Trophoblast cell (in vitro differentiated cells and primary cell): ENCODE measurements around the gene UBA7.
"Not testable (repeated sequence)": the region's sequence is repeated elsewhere in the genome, so short reads cannot be mapped to it uniquely, and the experiment has no call there.

Experiments used
- DNase-seq, 2 donors: peaks; one replicate each; pipeline ENCODE4 v3.0.0-alpha.2; 2016
- H2AFZ ChIP-seq: 2 replicates; pipeline ENCODE4 v1.6.1; 2013; ENCODE audit warnings: low read length, moderate library complexity, mild to moderate bottlenecking; ENCODE audit not compliant: insufficient read depth, poor library complexity
- H2AK5ac ChIP-seq: 2 replicates; pipeline ENCODE4 v1.6.1; 2013; ENCODE audit warnings: mild to moderate bottlenecking, low read length
- H2BK120ac ChIP-seq: 2 replicates; pipeline ENCODE4 v1.6.1; 2013; ENCODE audit warnings: low read length, mild to moderate bottlenecking, moderate library complexity; ENCODE audit not compliant: insufficient read depth, poor library complexity
- H2BK12ac ChIP-seq: 2 replicates; pipeline ENCODE4 v1.6.1; 2013; ENCODE audit warnings: mild to moderate bottlenecking, low read length, moderate library complexity
- H2BK5ac ChIP-seq: 2 replicates; pipeline ENCODE4 v1.6.1; 2013; ENCODE audit warnings: low read length, low read depth, moderate library complexity, mild to moderate bottlenecking; ENCODE audit not compliant: poor library complexity
- H3K14ac ChIP-seq: 2 replicates; pipeline ENCODE4 v1.6.1; 2013; ENCODE audit warnings: mild to moderate bottlenecking, low read length
- H3K18ac ChIP-seq: 2 replicates; pipeline ENCODE4 v1.6.1; 2013; ENCODE audit warnings: mild to moderate bottlenecking, low read length
- H3K23ac ChIP-seq: 2 replicates; pipeline ENCODE4 v1.6.1; 2013; ENCODE audit warnings: low read length
- H3K27ac ChIP-seq: 2 replicates; pipeline ENCODE4 v1.5.1; 2013; ENCODE audit warnings: low read depth, mild to moderate bottlenecking, inconsistent platforms, low read length, moderate library complexity
- H3K27me3 ChIP-seq: 2 replicates; pipeline ENCODE4 v1.6.1; 2013; ENCODE audit warnings: inconsistent platforms, mild to moderate bottlenecking, low read length, moderate library complexity; ENCODE audit not compliant: insufficient read depth
- H3K36me3 ChIP-seq, 2 experiments: 1 replicate in 1 of 2; 2 replicates in 1 of 2; pipeline ENCODE4 v1.6.1; 2013; ENCODE audit warnings: low read length in 2 of 2, mild to moderate bottlenecking in 2 of 2, moderate library complexity in 1 of 2; ENCODE audit not compliant: insufficient read depth in 2 of 2, control insufficient read depth in 1 of 2
- H3K4ac ChIP-seq: 2 replicates; pipeline ENCODE4 v1.6.1; 2013; ENCODE audit warnings: low read depth, mild to moderate bottlenecking, low read length, moderate library complexity
- H3K4me1 ChIP-seq, 2 experiments: 1 replicate in 1 of 2; 2 replicates in 1 of 2; pipeline ENCODE4 v1.6.1; 2013; ENCODE audit warnings: low read length in 2 of 2, mild to moderate bottlenecking in 2 of 2, moderate library complexity in 1 of 2; ENCODE audit not compliant: insufficient read depth in 2 of 2, control insufficient read depth in 1 of 2
- H3K4me2 ChIP-seq: 2 replicates; pipeline ENCODE4 v1.6.1; 2013; ENCODE audit warnings: inconsistent platforms, mild to moderate bottlenecking, low read length, moderate library complexity
- H3K4me3 ChIP-seq: 2 replicates; pipeline ENCODE4 v1.5.1; 2013; ENCODE audit warnings: mild to moderate bottlenecking, low read depth, low read length, inconsistent platforms
- H3K79me1 ChIP-seq: one replicate; pipeline ENCODE4 v1.6.1; 2013; ENCODE audit warnings: low read length
- H3K79me2 ChIP-seq: 2 replicates; pipeline ENCODE4 v1.6.1; 2013; ENCODE audit warnings: low read length, mild to moderate bottlenecking; ENCODE audit not compliant: control insufficient read depth, insufficient read depth, poor library complexity
- H3K9ac ChIP-seq: 2 replicates; pipeline ENCODE4 v1.6.1; 2013; ENCODE audit warnings: mild to moderate bottlenecking, low read length
- H3K9me3 ChIP-seq: 2 replicates; pipeline ENCODE4 v1.6.1; 2013; ENCODE audit warnings: low read depth, mild to moderate bottlenecking, control low read depth, inconsistent platforms, low read length; ENCODE audit not compliant: insufficient read depth
- H4K12ac ChIP-seq: 2 replicates; pipeline ENCODE4 v1.6.1; 2013; ENCODE audit warnings: low read depth, mild to moderate bottlenecking, low read length, moderate library complexity
- H4K8ac ChIP-seq: 2 replicates; pipeline ENCODE4 v1.6.1; 2013; ENCODE audit warnings: low read depth, mild to moderate bottlenecking, low read length, moderate library complexity
- H4K91ac ChIP-seq: one replicate; pipeline ENCODE4 v1.6.1; 2013; ENCODE audit warnings: low read depth, mild to moderate bottlenecking, low read length, moderate library complexity
- WGBS: extraction: QIAGEN DNeasy Blood & Tissue Kit; methylation state at CpG from one replicate; pipeline ENCODE4 v1.1.7; 2013; ENCODE audit warnings: missing lambda C conversion rate; ENCODE audit not compliant: insufficient read length, insufficient coverage; ENCODE audit errors: extremely low coverage; 5-methylcytosine and 5-hydroxymethylcytosine counted together

The UBA7 gene

GRCh38 chr3:49779358-49780079 is 34.2 kb downstream of the UBA7 start:
- WGBS, result no CpG with 5 or more reads among the region's 5 CpGs
- Histone ChIP-seq H3K27ac (no peak overlapping the region), H3K23ac (no peak overlapping the region), H4K8ac (no peak overlapping the region), H3K27me3 (no peaks in the 10 kb centered on the region), H2AK5ac (no peak overlapping the region), H2BK120ac (no peak overlapping the region), H3K18ac (no peak overlapping the region), H4K12ac (no peak overlapping the region), H3K14ac (no peak overlapping the region), H3K36me3 (peaks cover 19 to 22% of the 10 kb centered on the region in 2 experiments), H3K79me1 (peaks cover 4% of the 10 kb centered on the region), H2BK5ac (no peak overlapping the region), H3K9me3 (no peaks in the 10 kb centered on the region), H2AFZ (no peak overlapping the region), H3K9ac (no peak overlapping the region), H3K4me1 (peaks cover 3 to 7% of the 10 kb centered on the region in 2 experiments), H3K4me3 (no peak overlapping the region), H4K91ac (no peak overlapping the region), H3K4me2 (no peak overlapping the region), H2BK12ac (no peak overlapping the region), H3K4ac (peak overlapping the region; percentile 19), H3K79me2 (peaks cover 8% of the 10 kb centered on the region)
- no peak for DNase-seq

- H2BK120ac ChIP-seq, H3K14ac ChIP-seq, DNase-seq, H3K9ac ChIP-seq, H3K4ac ChIP-seq, H2BK12ac ChIP-seq, H3K18ac ChIP-seq, H3K27ac ChIP-seq, H2BK5ac ChIP-seq, H3K23ac ChIP-seq, H4K8ac ChIP-seq, H4K91ac ChIP-seq, H3K9me3 ChIP-seq, H3K79me1 ChIP-seq, H3K4me3 ChIP-seq, H3K4me1 ChIP-seq, H4K12ac ChIP-seq, H3K4me2 ChIP-seq, H3K27me3 ChIP-seq, H2AFZ ChIP-seq, H2AK5ac ChIP-seq: not testable (repeated sequence)
- Histone ChIP-seq H3K79me2 (peaks cover 11% of the 10 kb centered on the region), H3K36me3 (peaks cover 12 to 13% of the 10 kb centered on the region in 2 experiments)
- no CpG with 5 or more reads among the region's 8 CpGs for WGBS
Measured at GRCh38 chr3:49776101-49776500, 37.7 kb downstream of the UBA7 start.

DNA sequence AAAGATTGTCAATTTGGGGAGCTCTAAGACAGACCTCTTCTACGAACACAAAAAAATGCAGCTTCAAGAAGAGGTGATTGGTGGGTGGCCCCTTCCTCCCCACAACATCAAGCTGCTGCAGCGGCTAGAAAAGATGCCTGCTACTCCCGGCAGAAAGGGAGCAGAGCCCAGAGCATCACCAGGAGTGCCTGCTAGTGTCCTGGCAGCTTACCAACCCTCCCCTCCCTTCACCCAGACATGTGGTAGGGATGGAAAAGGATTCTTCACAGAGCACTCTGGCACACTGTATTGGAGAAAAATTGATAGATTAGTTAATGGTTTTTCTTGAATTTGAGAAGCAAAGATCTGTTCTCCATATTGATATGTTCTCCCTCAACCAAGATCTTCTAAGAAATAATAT is 38.2 kb downstream of the UBA7 start:
- no peak for DNase-seq
- H3K9ac ChIP-seq, result no peak overlapping the region

GRCh38 chr3:49772703-49773102 is 41.0 kb downstream of the UBA7 start:
- Histone ChIP-seq H3K36me3 (peaks cover 10 to 11% of the 10 kb centered on the region in 2 experiments), H2BK12ac (no peak overlapping the region), H3K79me2 (peaks cover 9% of the 10 kb centered on the region), H4K91ac (no peak overlapping the region), H2AFZ (no peak overlapping the region), H3K9me3 (no peaks in the 10 kb centered on the region), H2BK120ac (no peak overlapping the region), H3K4me3 (no peak overlapping the region), H3K4me1 (no peaks in the 10 kb centered on the region), H3K4me2 (no peak overlapping the region), H3K23ac (no peak overlapping the region), H3K27me3 (no peaks in the 10 kb centered on the region), H3K18ac (peak overlapping the region; percentile 53), H4K12ac (no peak overlapping the region), H2AK5ac (no peak overlapping the region), H3K9ac (no peak overlapping the region), H3K4ac (peak overlapping the region; percentile 91), H3K27ac (no peak overlapping the region), H3K14ac (no peak overlapping the region), H3K79me1 (no peaks in the 10 kb centered on the region), H2BK5ac (no peak overlapping the region), H4K8ac (no peak overlapping the region)
- no peak for DNase-seq
- no CpG with 5 or more reads among the region's 2 CpGs for WGBS

More for the DNA sequence above, 38.2 kb downstream of the UBA7 start:
- no peak overlapping the region for H3K4me2 ChIP-seq
- no peaks in the 10 kb centered on the region for H3K9me3 ChIP-seq
- peaks cover 2 to 3% of the 10 kb centered on the region in 2 experiments for H3K4me1 ChIP-seq
- no peaks in the 10 kb centered on the region for H3K27me3 ChIP-seq
- H2AFZ ChIP-seq, result no peak overlapping the region
- no peak overlapping the region for H2BK120ac ChIP-seq
- no peak overlapping the region for H4K8ac ChIP-seq
- no peak overlapping the region for H2AK5ac ChIP-seq
- peaks cover 2% of the 10 kb centered on the region for H3K79me1 ChIP-seq
- no peak overlapping the region for H2BK5ac ChIP-seq
- H3K79me2 ChIP-seq, result peaks cover 11% of the 10 kb centered on the region
- H3K27ac ChIP-seq, result no peak overlapping the region
- WGBS, result no CpG with 5 or more reads among the region's 3 CpGs
- no peak overlapping the region for H3K4me3 ChIP-seq
- H3K14ac ChIP-seq, result no peak overlapping the region
- peaks cover 11 to 12% of the 10 kb centered on the region in 2 experiments for H3K36me3 ChIP-seq
- no peak overlapping the region for H3K4ac ChIP-seq
- H3K18ac ChIP-seq, result no peak overlapping the region
- no peak overlapping the region for H2BK12ac ChIP-seq
- H3K23ac ChIP-seq, result no peak overlapping the region
- no peak overlapping the region for H4K91ac ChIP-seq
- no peak overlapping the region for H4K12ac ChIP-seq
